ENCODE results near the gene TMEM140. TPM values are rescaled to one million over a fixed set of nuclear protein-coding genes. Genes with fewer than 3 reads are reported as not detected.
"Not testable (repeated sequence)": the region's sequence is repeated elsewhere in the genome, so short reads cannot be mapped to it uniquely, and the experiment has no call there.

The TMEM140 gene
- total RNA-seq, 4 donors from 2014 or later: 9.3 to 21.8 (median 16.0) TPM

- TF ChIP-seq POLR2A (IDR thresholded peaks at IDR 0.05): no peak
- no peak for TF ChIP-seq EP300 (IDR thresholded peaks at IDR 0.05)
- TF ChIP-seq POLR2AphosphoS5 (IDR thresholded peaks at IDR 0.05): no peak
- TF ChIP-seq, protein P1, sequence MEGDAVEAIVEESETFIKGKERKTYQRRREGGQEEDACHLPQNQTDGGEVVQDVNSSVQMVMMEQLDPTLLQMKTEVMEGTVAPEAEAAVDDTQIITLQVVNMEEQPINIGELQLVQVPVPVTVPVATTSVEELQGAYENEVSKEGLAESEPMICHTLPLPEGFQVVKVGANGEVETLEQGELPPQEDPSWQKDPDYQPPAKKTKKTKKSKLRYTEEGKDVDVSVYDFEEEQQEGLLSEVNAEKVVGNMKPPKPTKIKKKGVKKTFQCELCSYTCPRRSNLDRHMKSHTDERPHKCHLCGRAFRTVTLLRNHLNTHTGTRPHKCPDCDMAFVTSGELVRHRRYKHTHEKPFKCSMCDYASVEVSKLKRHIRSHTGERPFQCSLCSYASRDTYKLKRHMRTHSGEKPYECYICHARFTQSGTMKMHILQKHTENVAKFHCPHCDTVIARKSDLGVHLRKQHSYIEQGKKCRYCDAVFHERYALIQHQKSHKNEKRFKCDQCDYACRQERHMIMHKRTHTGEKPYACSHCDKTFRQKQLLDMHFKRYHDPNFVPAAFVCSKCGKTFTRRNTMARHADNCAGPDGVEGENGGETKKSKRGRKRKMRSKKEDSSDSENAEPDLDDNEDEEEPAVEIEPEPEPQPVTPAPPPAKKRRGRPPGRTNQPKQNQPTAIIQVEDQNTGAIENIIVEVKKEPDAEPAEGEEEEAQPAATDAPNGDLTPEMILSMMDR (IDR thresholded peaks at IDR 0.05): no peak
- WGBS, 2 donors (ENCODE audit: low coverage in 1 of 2): 88 to 95% methylated on average over 2 to 7 of the region's 7 CpGs
- H3K36me3 ChIP-seq: peaks cover 0 to 30% of the 10 kb centered on the region in 2 donors
- H3K4me1 ChIP-seq: peaks cover 0 to 45% (median 9%) of the 10 kb centered on the region in 3 donors
- H3K9me3 ChIP-seq: no peaks in the 10 kb centered on the region
- H3K27ac ChIP-seq: peak overlapping the region in 1 of 4 donors; percentile 23
- ATAC-seq: no peak
- no peaks in the 10 kb centered on the region for H3K27me3 ChIP-seq
- no peak overlapping the region for H3K4me3 ChIP-seq
These were observed 61.5 kb downstream of the TMEM140 start for GRCh38 chr7:135209225-135209834.

- H3K9me3 ChIP-seq: no peaks in the 10 kb centered on the region
- peak overlapping the region; percentile 93 to 98 (median 95) for H3K27ac ChIP-seq
- H3K27me3 ChIP-seq: no peaks in the 10 kb centered on the region
- TF ChIP-seq EP300 (IDR thresholded peaks at IDR 0.05) (no peak), POLR2A (IDR thresholded peaks at IDR 0.05) (no peak), POLR2AphosphoS5 (IDR thresholded peaks at IDR 0.05) (no peak)
- TF ChIP-seq, protein P1 (IDR thresholded peaks at IDR 0.05): no peak
- H3K36me3 ChIP-seq: peaks cover 0 to 15% of the 10 kb centered on the region in 2 donors
- ATAC-seq: peak; percentile 1
- 4% methylated on average over 9 of the region's 13 CpGs; no CpG with 5 or more reads in 1 of the 2 donors for WGBS, 2 donors (ENCODE audit: low coverage in 1 of 2)
- peaks cover 0 to 36% (median 9%) of the 10 kb centered on the region in 3 donors for H3K4me1 ChIP-seq
- H3K4me3 ChIP-seq: peak overlapping the region; percentile 91 to 93
These were observed 63.0 kb downstream of the TMEM140 start for GRCh38 chr7:135210888-135211178.

- Histone ChIP-seq H3K9me3 (no peaks in the 10 kb centered on the region), H3K27ac (peak within 1 kb of the TSS; percentile 93 to 98 (median 95)), H3K36me3 (peaks cover 0 to 11% of the 10 kb centered on the region in 2 donors), H3K27me3 (no peaks in the 10 kb centered on the region), H3K4me3 (peak within 1 kb of the TSS; percentile 91 to 93), H3K4me1 (peaks cover 0 to 36% (median 9%) of the 10 kb centered on the region in 3 donors)
- peak; percentile 95 for ATAC-seq
- TF ChIP-seq POLR2A (IDR thresholded peaks at IDR 0.05) (peak; percentile 71 to 84), POLR2AphosphoS5 (IDR thresholded peaks at IDR 0.05) (peak; percentile 88), EP300 (IDR thresholded peaks at IDR 0.05) (no peak)
- TF ChIP-seq, protein P1 (IDR thresholded peaks at IDR 0.05): peak in 1 of 4 experiments; percentile 37
- no CpG with 5 or more reads among the region's 82 CpGs for WGBS, 2 donors (ENCODE audit: low coverage in 1 of 2)
These were observed 63.5 kb downstream of the TMEM140 start, which contains the start of gene WDR91 for GRCh38 chr7:135211179-135211945. WDR91 (minus strand) TSS chr7:135211526; CDS start chr7:135211502, 24 bp downstream.

DNA sequence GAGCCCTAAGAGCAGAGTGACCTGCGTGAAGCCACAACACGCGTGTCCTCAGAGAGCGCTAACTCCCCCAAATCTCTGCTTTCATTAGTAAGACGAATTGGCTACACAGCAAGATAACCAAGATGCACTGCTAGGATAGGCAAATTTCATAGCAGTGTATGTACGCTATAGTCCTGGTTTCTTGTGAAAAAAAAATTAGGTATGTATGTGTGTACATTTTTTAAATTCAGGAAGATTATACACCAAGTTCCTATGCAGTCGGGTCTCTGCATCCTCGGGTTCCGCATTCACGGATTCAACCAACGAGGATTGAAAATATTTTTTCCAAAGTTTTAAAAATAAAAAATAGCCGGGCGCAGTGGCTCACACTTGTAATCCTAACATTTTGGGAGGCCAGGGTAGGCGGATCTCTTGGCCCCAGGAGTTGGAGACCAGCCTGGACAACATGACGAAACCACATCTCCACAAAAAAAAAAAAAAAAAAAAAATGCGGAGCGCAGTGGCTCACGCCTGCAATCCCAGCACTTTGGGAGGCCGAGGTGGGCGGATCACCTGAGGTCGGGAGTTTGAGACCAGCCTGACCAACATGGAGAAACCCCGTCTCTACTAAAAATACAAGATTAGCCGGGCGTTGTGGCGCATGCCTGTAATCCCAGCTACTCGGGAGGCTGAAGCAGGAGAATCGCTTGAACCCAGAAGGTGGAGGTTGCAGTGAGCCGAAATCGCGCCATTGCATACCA, 64.2 kb downstream of the TMEM140 start:
- ATAC-seq: peak; percentile 60
- H3K27me3 ChIP-seq, H3K9me3 ChIP-seq, H3K36me3 ChIP-seq: not testable (repeated sequence)
- H3K27ac ChIP-seq: peak overlapping the region; percentile 90 to 98 (median 94)
- H3K4me3 ChIP-seq: peak overlapping the region; percentile 91 to 93
- H3K4me1 ChIP-seq: peaks cover 0 to 36% (median 9%) of the 10 kb centered on the region in 3 donors
- 5 to 32% methylated on average over 8 to 18 of the region's 30 CpGs for WGBS, 2 donors (ENCODE audit: low coverage in 1 of 2)

GRCh38 chr7:135213831-135214230, 66.0 kb downstream of the TMEM140 start:
- TF ChIP-seq POLR2AphosphoS5 (IDR thresholded peaks at IDR 0.05) (no peak), POLR2A (IDR thresholded peaks at IDR 0.05) (no peak), EP300 (IDR thresholded peaks at IDR 0.05) (no peak)
- TF ChIP-seq, protein P1 (IDR thresholded peaks at IDR 0.05): no peak
- Histone ChIP-seq H3K9me3 (no peaks in the 10 kb centered on the region), H3K27ac (no peak overlapping the region), H3K4me3 (no peak overlapping the region), H3K27me3 (peaks cover 4% of the 10 kb centered on the region), H3K4me1 (peaks cover 0 to 21% (median 9%) of the 10 kb centered on the region in 3 donors), H3K36me3 (no peaks in the 10 kb centered on the region)
- ATAC-seq: no peak
- WGBS, 2 donors (ENCODE audit: low coverage in 1 of 2): 67 to 92% methylated on average over 1 to 2 of the region's 2 CpGs

All from gastroesophageal sphincter (tissue), 4 donors.